Ovary (tissue), 3 donors: ENCODE data around the gene SLC20A1.

Experiments
- CTCF ChIP-seq, 3 donors: fragments of 450-650 bp in 2 of 3; fragments of 200-600 bp in 1 of 3; IDR thresholded peaks; one replicate each; pipeline versions ENCODE4 v1.5.1 to v1.8.0; 2016 to 2022; ENCODE audit warnings: antibody characterized with exemption in 3 of 3, mild to moderate bottlenecking in 1 of 3
- POLR2A ChIP-seq: fragments of 450-650 bp; IDR thresholded peaks from one replicate; pipeline ENCODE4 v1.6.1; 2017; ENCODE audit warnings: antibody characterized with exemption, mild to moderate bottlenecking, moderate library complexity
- donor health status: DM: no; HTN: no; CAD: no.

GRCh38 chr2:112684415-112684775 is 38.7 kb downstream of the SLC20A1 start:
- TF ChIP-seq CTCF (IDR thresholded peaks at IDR 0.05) (no peak), POLR2A (no peak)
